Epithelial cell of umbilical artery (primary cell): Measurements from ENCODE around the gene MYADML2. TPM values are rescaled to one million over a fixed set of nuclear protein-coding genes. Genes with fewer than 3 reads are reported as not detected.

Experiments
- total RNA-seq: library from RNA; depleted of rRNA; stranded (reverse); fragments of >200 nt; gene quantifications from 2 replicates; pipeline ENCODE4 v1.2.3, GENCODE V29; 2014

MYADML2 gene, protein sequence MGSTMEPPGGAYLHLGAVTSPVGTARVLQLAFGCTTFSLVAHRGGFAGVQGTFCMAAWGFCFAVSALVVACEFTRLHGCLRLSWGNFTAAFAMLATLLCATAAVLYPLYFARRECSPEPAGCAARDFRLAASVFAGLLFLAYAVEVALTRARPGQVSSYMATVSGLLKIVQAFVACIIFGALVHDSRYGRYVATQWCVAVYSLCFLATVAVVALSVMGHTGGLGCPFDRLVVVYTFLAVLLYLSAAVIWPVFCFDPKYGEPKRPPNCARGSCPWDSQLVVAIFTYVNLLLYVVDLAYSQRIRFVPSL
- not detected in 2 replicates for total RNA-seq

DNA sequence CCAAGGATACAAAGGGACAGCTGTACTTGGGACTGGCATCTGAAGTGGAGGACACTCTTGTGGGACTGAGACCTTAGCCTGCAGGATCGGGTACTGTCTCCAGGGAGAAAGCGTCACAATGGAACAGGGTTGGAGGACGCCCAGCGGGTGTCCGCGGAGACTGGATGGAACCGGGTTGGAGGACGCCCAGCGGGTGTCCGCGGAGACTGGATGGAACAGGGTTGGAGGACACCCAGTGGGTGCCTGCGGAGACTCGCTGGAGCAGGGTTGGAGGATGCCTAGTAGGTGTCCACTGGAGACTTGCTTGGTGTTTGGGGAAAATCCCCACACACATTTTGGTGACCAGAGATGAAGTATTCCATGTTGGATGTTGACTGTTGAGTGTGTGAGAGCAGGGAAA is at the start of gene MYADML2:
MYADML2 (minus strand) TSS at position 45 of the 400 bp plus-strand sequence. CDS start 5,492 bp downstream, outside the sequence.

DNA sequence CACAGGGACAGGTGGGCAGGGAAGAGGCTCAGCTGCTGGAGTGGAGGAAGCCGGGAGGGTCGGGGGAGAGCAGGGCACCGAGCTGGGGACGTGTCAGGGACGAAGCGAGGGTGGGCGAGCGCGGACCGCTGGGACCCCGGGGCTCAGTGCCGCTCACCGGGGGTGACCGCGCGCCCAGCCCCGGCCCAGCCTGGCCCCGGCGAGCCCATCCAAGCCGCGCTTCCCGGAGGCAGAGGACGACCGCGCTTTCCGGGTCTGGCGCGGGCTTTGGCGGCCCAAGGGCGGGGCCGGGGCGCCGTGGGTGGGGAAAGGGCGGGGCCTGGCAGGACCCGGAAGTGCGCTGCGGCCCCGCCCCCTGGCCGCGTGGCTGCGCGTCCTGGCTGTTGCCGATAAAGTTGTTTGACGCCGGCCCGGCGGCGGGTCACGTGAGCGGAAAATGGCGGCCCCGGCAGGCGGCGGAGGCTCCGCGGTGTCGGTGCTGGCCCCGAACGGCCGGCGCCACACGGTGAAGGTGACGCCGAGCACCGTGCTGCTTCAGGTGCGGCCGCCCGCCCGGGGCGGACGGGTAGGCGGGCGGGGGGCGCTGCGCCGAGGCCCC is 30.3 kb upstream of the MYADML2 start, which contains the start of gene ASPSCR1:
ASPSCR1 (plus strand) TSS at position 419 of the 598 bp plus-strand sequence; CDS start at position 437, 18 bp downstream.

DNA sequence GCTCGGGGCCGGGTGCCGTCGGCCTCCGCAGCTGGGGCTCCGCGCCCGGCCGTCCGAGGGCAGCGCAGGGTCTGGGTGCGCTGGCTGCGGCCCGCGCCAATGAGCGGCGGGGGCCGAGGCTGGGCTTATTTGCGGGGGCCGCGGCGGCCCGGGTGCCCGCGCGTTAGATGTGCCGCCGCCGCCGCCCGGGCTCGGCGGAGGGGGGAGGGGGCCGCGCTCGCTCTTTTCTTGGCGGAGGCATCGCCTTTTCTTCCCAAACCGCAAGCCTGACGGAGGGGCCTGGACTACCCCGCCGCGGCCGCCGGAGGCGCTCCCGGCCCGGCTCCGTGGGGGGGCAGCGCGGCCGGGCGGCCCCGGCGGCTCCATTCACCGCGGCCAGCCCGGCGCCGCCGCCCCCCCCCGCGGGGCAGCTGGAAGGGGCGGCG is 14.1 kb upstream of the MYADML2 start, which contains the start of gene NOTUM:
NOTUM (minus strand) TSS at position 101 of the 425 bp plus-strand sequence. CDS start 278 bp downstream, outside the sequence.

DNA sequence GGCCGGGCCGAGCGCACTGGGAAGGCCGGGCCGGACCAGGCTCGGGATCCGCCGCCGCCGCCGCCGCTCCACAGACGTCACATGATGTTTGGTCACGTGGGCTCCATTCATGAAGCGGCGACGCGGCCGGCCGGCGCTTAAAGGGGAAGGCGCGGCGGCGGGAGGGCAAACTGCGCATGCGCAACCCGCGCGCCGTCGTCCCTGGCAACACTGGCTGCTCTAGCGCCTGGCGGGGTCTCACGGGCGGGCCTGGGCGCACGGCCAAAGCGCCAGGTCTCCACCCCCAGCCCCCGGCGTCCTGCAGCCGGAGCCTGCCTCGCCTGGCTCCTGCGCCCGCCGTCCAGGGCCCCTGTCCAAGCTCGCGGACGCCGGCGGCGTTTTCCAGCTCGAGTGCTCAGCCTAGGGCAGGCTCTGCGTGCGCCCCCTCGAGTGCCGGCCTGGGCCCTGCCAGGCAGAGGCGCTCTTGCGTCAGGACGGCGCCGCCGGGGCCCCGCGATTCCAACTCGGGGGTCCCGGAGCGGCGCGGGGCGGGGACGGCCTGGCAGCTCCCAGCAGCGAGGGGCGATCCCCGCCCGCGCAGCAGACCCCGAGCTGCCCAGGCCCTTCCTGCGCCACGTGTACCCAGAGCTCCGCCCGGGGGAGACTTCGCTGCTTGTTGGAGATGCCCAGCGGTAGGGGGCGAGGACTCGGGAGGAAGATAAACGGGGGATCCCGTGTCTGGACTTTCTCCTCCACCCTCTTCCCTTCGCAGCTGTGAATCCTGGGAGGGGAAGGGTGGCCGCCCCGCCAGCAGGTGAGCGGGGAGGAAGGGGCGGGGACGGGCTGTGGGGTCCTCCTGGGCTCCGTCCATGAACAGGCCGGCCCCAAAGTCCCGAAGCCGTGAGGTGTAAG is 19.1 kb downstream of the MYADML2 start, which contains the start of gene MAFG:
MAFG (minus strand) TSS at position 83 of the 891 bp plus-strand sequence. CDS start 4,550 bp downstream, outside the sequence.

DNA sequence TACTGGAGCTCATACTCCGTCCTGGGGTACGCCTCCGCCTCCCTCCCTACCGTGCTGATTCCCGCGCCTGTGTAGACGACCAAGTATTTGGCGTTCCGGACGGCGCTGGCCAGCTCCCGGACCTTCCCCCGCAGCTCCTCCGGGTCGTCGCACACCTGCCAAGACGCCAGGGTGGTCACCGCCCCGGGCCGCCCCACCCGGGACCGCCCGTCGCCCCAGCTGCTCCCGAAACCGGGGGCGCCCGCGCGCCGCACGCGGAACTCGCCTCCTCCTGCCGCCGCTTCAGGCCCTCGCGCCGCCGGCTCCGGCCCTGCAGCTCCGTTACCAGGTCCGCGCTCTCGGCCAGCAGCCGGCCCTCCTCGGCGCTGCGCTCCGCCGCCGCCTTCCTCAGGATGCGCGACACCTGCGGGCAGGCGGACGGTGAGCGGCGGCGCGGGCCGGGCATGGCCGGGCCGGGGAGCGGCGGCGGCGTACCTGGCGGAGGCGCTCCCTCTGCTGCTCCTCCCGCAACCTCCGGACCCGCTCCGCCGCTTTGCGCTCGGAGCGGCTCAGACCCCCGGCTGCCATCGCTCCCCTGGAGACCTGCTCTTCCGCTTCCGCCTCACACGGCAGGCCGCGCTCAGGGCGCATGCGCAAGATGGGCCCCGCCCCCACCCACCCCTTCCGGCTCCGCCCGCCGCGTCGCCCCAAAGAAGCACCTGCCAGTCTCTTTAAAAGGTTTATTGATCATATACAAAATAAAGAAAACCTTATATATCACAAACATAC is 29.3 kb downstream of the MYADML2 start, which contains the start of gene SIRT7:
SIRT7 (minus strand) TSS at position 612 of the 768 bp plus-strand sequence; CDS start at position 567, 45 bp downstream.

DNA sequence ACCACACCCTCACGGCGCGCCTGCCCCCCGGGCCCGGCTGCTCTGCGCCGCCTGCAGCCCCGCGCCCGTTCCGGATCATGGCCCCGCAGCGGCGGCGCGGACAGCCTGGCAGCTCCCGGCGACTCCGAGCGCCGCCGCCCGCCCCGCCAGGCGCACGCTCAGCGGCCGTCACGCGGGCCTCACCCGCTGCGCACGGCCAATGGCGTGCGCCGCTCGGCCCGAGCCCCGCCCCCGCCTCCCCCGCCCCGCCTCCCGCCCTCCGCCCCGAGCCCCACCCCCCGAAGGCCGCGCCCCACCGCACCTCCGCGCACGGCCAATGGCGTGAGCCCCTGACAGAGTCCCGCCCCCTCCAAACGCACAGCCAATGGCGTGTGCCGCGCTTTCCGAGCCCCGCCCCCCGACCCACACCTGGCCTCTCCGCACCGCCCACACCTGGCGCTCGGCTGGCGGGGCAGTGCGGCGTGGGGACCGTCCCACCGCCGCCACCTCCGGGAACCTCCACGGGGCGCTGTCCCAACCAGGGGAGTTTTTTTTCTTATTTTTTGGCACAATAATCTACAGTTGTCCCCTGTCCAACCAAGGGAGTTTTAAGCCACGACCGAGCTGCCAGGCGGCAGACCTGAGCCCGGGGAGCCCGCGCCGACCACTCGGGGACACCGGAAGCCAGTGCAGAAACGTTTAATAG is 35.6 kb downstream of the MYADML2 start, which contains the start of gene PCYT2:
PCYT2 (minus strand) TSS at position 123 of the 685 bp plus-strand sequence; CDS start at position 79, 44 bp downstream.

DNA sequence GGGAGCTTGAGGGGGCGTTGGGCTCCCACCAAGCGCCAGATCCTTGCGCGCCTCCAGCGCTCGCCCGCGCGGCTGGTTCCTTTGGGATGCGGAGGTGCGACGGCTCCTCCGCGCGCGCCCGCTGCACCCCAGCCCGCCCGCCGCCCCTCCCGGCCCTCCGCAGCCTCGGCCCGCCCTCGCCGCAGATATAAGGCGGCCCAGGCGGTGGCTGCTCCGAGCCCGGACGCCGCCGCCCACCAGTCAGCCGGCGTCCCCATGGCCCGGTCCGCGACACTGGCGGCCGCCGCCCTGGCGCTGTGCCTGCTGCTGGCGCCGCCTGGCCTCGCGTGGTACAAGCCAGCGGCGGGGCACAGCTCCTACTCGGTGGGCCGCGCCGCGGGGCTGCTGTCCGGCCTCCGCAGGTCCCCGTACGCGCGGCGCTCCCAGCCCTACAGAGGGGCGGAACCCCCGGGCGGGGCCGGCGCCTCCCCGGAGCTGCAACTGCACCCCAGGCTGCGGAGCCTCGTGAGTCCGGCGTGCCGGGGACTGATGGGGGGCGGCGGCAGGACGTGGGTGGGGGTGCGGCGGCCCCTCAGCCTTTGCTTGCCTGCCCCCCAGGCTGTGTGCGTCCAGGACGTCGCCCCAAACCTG is 44.9 kb downstream of the MYADML2 start, which contains the start of gene NPB:
NPB (plus strand) TSS at position 216 of the 630 bp plus-strand sequence; CDS start at position 256, 40 bp downstream.

Other genes with a start within 250 kb of the MYADML2 start
- gene MRPL12, start 243.9 kb downstream of the MYADML2 start, total RNA-seq, result 11.0 and 13.7 TPM in 2 replicates
- gene SLC25A10, start 234.9 kb downstream of the MYADML2 start, total RNA-seq, result 17.5 and 21.6 TPM in 2 replicates
- not detected in 2 replicates for gene GCGR, start 143.1 kb downstream of the MYADML2 start, total RNA-seq
- gene MCRIP1, start 113.9 kb downstream of the MYADML2 start, total RNA-seq, result 126 and 148 TPM in 2 replicates
- gene PPP1R27, start 112.2 kb downstream of the MYADML2 start, total RNA-seq, result not detected in 2 replicates
- gene P4HB, start 86.7 kb downstream of the MYADML2 start, total RNA-seq, result 648 and 838 TPM in 2 replicates
- 59.0 and 168 TPM in 2 replicates for gene ARHGDIA, start 75.9 kb downstream of the MYADML2 start, total RNA-seq
- gene ALYREF, start 55.6 kb downstream of the MYADML2 start, total RNA-seq, result 233 and 248 TPM in 2 replicates
- 208 and 256 TPM in 2 replicates for gene ANAPC11, start 55.5 kb downstream of the MYADML2 start, total RNA-seq
- gene NPB, start 45.0 kb downstream of the MYADML2 start, total RNA-seq, result not detected in 2 replicates
- gene PCYT2, start 35.8 kb downstream of the MYADML2 start, total RNA-seq, result 45.5 and 59.4 TPM in 2 replicates
- 17.2 and 36.6 TPM in 2 replicates for gene SIRT7, start 29.1 kb downstream of the MYADML2 start, total RNA-seq
- gene MAFG, start 19.5 kb downstream of the MYADML2 start, total RNA-seq, result 13.3 and 17.2 TPM in 2 replicates
- 114 and 138 TPM in 2 replicates for gene PYCR1, start 9.9 kb downstream of the MYADML2 start, total RNA-seq
- not detected in 2 replicates for gene NOTUM, start 14.0 kb upstream of the MYADML2 start, total RNA-seq
- 19.8 and 21.4 TPM in 2 replicates for gene ASPSCR1, start 30.4 kb upstream of the MYADML2 start, total RNA-seq
- 78.9 and 79.6 TPM in 2 replicates for gene CENPX, start 75.6 kb upstream of the MYADML2 start, total RNA-seq
- gene LRRC45, start 76.1 kb upstream of the MYADML2 start, total RNA-seq, result 21.8 and 29.8 TPM in 2 replicates
- gene RAC3, start 84.4 kb upstream of the MYADML2 start, total RNA-seq, result 17.5 and 40.0 TPM in 2 replicates
- gene DCXR, start 90.5 kb upstream of the MYADML2 start, total RNA-seq, result 66.1 and 75.0 TPM in 2 replicates
- 19.8 and 22.2 TPM in 2 replicates for gene RFNG, start 104.6 kb upstream of the MYADML2 start, total RNA-seq
- 95.9 and 105 TPM in 2 replicates for gene GPS1, start 104.7 kb upstream of the MYADML2 start, total RNA-seq
- gene DUS1L, start 118.6 kb upstream of the MYADML2 start, total RNA-seq, result 59.8 and 77.2 TPM in 2 replicates
- gene FASN, start 151.0 kb upstream of the MYADML2 start, total RNA-seq, result 49.1 and 83.8 TPM in 2 replicates